ENCODE measurements around the gene NEDD8.

Gene NEDD8

DNA sequence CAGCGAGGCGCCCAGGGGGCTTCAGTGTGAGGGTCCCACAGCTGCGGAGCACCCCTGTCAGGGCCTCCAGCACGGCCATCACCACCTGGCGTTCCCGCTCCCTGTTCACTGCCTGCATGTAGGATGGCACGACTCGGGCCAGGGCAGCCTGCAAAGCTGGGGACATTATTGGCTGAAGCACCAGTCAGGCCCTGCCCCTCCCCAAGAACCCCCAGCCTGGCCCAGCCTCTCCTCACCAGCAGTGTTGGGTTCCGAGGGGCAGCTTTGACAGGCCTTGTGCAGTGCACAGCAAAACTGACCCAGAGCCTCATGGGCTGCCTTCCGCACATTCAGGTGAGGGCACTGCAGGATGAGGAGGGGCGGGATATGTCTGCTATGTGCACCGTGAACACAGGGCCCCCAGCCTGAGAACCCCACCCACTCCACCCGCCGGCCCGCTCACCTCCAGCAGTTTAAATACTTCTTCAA lies 49.1 kb downstream of the NEDD8 start:
- Histone ChIP-seq H3K27ac (ENCODE audit: low read depth, low read length) (no peak overlapping the region), H3K27me3 (ENCODE audit: control insufficient read depth, insufficient read depth, low read length) (no peaks in the 10 kb centered on the region), H3K9ac (ENCODE audit: low read length) (no peak overlapping the region), H3K4me3 (ENCODE audit: low read depth, low read length) (no peak overlapping the region), H3K4me1 (ENCODE audit: control insufficient read depth, insufficient read depth, low read length) (peaks cover 5% of the 10 kb centered on the region; the same call in 1 of the 2 replicates), H3K36me3 (ENCODE audit: control insufficient read depth, insufficient read depth, low read length) (peaks cover 97% of the 10 kb centered on the region), H3K9me3 (ENCODE audit: control insufficient read depth, insufficient read depth, low read depth, low read length) (no peaks in the 10 kb centered on the region)

DNA sequence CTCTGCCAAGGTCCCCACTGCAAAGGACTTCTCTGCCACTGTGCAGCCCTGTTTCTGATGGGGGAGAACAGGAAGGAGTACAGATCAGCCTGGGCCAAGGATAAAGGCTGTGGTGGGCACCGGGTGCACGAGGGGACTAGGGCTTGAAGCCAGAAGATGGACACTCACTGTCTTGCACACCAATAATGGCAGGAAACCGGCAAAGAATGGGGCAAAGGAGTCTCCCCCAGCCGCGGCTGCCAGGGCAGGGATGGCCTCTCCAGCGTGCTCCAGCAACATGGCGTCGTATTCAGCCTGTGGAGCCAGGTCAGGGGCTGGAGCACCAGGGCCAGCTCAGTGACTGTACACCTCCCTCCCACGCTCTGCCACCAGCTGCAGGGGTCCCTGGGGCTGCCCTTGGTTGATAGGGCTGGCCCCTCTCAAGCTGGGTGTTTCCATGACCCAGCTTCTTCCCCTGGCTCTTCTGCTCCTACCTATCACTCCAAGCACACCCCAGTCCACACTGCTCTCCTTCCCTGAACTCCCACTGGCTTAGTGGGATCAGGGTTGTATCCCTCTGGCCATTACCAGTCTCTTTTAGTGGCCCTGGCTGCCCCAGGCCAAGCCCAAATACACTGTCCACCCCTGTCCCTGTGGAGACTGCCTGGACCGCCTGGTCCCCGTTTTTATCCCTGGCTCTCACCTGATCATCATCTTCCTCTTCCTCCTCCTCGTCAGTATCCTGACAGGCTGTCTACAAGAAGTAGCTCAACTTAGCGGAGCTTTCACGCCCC lies 49.9 kb downstream of the NEDD8 start:
- Histone ChIP-seq H3K27ac (ENCODE audit: low read depth, low read length) (no peak overlapping the region), H3K4me3 (ENCODE audit: low read depth, low read length) (no peak overlapping the region), H3K9ac (ENCODE audit: low read length) (no peak overlapping the region), H3K9me3 (ENCODE audit: control insufficient read depth, insufficient read depth, low read depth, low read length) (no peaks in the 10 kb centered on the region), H3K4me1 (ENCODE audit: control insufficient read depth, insufficient read depth, low read length) (no peaks in the 10 kb centered on the region), H3K36me3 (ENCODE audit: control insufficient read depth, insufficient read depth, low read length) (peaks cover 100% of the 10 kb centered on the region), H3K27me3 (ENCODE audit: control insufficient read depth, insufficient read depth, low read length) (no peaks in the 10 kb centered on the region)

DNA sequence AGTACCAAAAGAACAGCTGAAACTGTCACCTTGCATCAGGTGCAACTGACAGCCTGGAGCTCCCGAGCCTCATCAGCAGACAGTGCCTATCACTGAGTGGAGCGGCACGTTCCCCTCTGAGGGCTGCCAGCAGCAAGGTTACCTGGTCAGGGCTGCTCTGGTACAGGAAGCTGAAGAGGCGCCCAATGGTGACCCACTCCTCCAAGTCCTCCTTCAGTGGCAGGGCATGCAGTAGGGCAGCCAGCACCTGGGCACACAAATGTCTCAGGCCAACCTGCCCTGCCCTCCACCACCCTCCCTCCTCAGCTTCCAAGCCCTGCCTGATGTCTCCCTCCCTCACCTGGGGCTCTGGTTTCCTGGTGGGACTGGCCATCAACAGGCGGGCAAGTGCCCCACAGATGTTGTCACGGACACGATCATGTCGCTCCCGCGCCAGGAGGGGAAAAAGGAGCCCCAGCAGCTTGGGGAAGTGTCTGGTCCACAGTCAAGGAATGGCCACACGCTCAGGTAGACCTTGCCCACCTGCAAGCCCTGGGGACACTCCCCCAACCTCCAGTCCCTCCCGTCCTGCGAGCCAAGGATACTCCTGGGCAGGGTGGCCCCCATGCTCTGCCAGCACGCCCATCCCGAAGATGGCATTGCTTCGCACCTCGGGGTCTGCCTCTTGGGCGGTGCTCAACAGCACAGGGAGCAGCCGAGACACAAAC lies 50.6 kb downstream of the NEDD8 start:
- H3K36me3 ChIP-seq (ENCODE audit: control insufficient read depth, insufficient read depth, low read length) = peaks cover 100% of the 10 kb centered on the region
- H3K27me3 ChIP-seq (ENCODE audit: control insufficient read depth, insufficient read depth, low read length) = no peaks in the 10 kb centered on the region
- no peak overlapping the region for H3K9ac ChIP-seq (ENCODE audit: low read length)
- H3K9me3 ChIP-seq (ENCODE audit: control insufficient read depth, insufficient read depth, low read depth, low read length) = no peaks in the 10 kb centered on the region
- H3K4me3 ChIP-seq (ENCODE audit: low read depth, low read length) = no peak overlapping the region
- H3K27ac ChIP-seq (ENCODE audit: low read depth, low read length) = no peak overlapping the region
- H3K4me1 ChIP-seq (ENCODE audit: control insufficient read depth, insufficient read depth, low read length) = no peaks in the 10 kb centered on the region

DNA sequence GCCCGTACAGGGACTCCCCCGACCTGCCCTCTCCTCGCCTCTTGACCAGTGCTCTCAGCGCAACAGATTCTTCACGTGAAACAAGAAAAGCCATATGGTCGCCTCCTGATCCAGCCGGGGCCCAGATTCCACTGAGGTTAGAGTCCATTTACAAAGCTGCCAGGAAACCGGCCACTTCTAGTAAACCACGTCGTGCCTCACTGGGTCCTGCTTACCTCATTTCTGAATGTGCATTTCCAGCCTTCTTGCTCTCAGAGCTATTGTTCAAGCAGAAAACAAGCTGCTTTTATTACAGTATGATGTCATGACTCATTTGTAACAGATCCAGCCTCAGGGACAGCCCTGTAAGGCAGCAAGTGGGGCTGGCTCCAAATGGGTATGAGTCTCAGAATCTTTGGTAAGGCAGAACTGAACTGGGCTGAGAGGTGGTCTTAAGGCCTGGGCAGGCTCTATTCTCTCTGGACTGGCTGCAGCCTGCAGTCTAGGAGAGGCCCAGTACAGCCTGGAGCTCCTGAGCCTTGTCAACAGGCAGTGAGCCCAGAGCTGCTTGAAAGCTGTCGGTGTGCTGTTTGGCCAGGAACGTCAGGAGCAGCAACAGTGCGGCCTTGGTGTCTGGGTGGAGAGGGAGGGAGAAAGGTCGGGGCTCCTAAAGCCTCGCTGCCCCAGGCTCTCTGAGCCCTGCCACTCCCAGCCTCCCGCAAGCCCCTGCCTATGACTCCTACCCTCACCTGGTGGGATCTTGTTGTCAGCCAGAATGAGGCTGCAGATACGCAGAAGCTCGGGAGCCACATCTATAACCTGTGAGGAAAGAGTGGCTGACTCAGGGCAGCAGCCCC lies 52.0 kb downstream of the NEDD8 start:
- H3K27ac ChIP-seq (ENCODE audit: low read depth, low read length) = no peak overlapping the region
- H3K4me3 ChIP-seq (ENCODE audit: low read depth, low read length) = no peak overlapping the region
- H3K9ac ChIP-seq (ENCODE audit: low read length) = no peak overlapping the region
- no peaks in the 10 kb centered on the region for H3K27me3 ChIP-seq (ENCODE audit: control insufficient read depth, insufficient read depth, low read length)
- no peaks in the 10 kb centered on the region for H3K4me1 ChIP-seq (ENCODE audit: control insufficient read depth, insufficient read depth, low read length)
- H3K36me3 ChIP-seq (ENCODE audit: control insufficient read depth, insufficient read depth, low read length) = peaks cover 92% of the 10 kb centered on the region
- no peaks in the 10 kb centered on the region for H3K9me3 ChIP-seq (ENCODE audit: control insufficient read depth, insufficient read depth, low read depth, low read length)

DNA sequence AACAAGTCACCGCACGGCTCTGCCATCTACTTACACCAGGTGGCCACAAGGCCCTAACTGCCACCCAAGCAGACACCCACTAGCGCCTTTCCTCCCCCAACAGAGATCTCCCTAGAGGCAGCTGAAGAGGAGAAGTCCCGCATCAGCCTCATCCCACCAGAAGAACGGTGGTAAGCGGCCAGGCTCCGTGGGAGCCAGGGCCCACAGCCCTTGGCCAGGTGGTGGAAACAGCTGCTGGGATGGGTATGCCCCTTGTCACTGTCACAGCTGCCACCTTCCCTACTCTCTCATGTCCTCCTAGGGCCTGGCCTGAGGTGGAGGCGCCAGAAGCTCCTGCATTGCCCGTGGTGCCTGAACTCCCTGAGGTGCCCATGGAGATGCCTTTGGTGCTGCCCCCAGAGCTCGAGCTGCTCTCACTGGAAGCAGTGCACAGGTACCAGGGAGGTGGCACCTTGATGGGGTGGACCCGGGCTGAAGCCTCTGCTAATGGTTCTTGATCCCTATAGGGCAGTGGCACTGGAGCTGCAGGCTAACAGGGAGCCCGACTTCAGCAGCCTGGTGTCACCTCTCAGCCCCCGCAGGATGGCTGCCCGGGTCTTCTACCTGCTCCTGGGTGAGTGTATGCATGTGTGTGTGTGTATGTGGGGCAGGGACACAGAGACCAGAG lies 52.7 kb downstream of the NEDD8 start:
- Histone ChIP-seq H3K27me3 (ENCODE audit: control insufficient read depth, insufficient read depth, low read length) (no peaks in the 10 kb centered on the region), H3K4me3 (ENCODE audit: low read depth, low read length) (no peak overlapping the region), H3K4me1 (ENCODE audit: control insufficient read depth, insufficient read depth, low read length) (no peaks in the 10 kb centered on the region), H3K9ac (ENCODE audit: low read length) (no peak overlapping the region), H3K36me3 (ENCODE audit: control insufficient read depth, insufficient read depth, low read length) (peaks cover 91% of the 10 kb centered on the region), H3K9me3 (ENCODE audit: control insufficient read depth, insufficient read depth, low read depth, low read length) (no peaks in the 10 kb centered on the region), H3K27ac (ENCODE audit: low read depth, low read length) (no peak overlapping the region)

- H3K36me3 ChIP-seq (ENCODE audit: control insufficient read depth, insufficient read depth, low read length) = peaks cover 84% of the 10 kb centered on the region
Observed at GRCh38 chr14:24178399-24179178, 53.6 kb downstream of the NEDD8 start.

GRCh38 chr14:24177891-24178290 lies 54.3 kb downstream of the NEDD8 start:
- Histone ChIP-seq H3K9ac (ENCODE audit: low read length) (no peak overlapping the region), H3K4me1 (ENCODE audit: control insufficient read depth, insufficient read depth, low read length) (no peaks in the 10 kb centered on the region), H3K9me3 (ENCODE audit: control insufficient read depth, insufficient read depth, low read depth, low read length) (no peaks in the 10 kb centered on the region), H3K36me3 (ENCODE audit: control insufficient read depth, insufficient read depth, low read length) (peaks cover 83% of the 10 kb centered on the region), H3K27ac (ENCODE audit: low read depth, low read length) (no peak overlapping the region), H3K4me3 (ENCODE audit: low read depth, low read length) (no peak overlapping the region), H3K27me3 (ENCODE audit: control insufficient read depth, insufficient read depth, low read length) (no peaks in the 10 kb centered on the region)

More at GRCh38 chr14:24178399-24179178, 53.6 kb downstream of the NEDD8 start:
- H3K9ac ChIP-seq (ENCODE audit: low read length) = no peak overlapping the region
- no peak overlapping the region for H3K27ac ChIP-seq (ENCODE audit: low read depth, low read length)
- no peaks in the 10 kb centered on the region for H3K27me3 ChIP-seq (ENCODE audit: control insufficient read depth, insufficient read depth, low read length)
- H3K9me3 ChIP-seq (ENCODE audit: control insufficient read depth, insufficient read depth, low read depth, low read length) = no peaks in the 10 kb centered on the region
- H3K4me3 ChIP-seq (ENCODE audit: low read depth, low read length) = no peak overlapping the region
- H3K4me1 ChIP-seq (ENCODE audit: control insufficient read depth, insufficient read depth, low read length) = no peaks in the 10 kb centered on the region

GRCh38 chr14:24177041-24177825 lies 54.9 kb downstream of the NEDD8 start:
- Histone ChIP-seq H3K27me3 (ENCODE audit: control insufficient read depth, insufficient read depth, low read length) (no peaks in the 10 kb centered on the region), H3K9me3 (ENCODE audit: control insufficient read depth, insufficient read depth, low read depth, low read length) (no peaks in the 10 kb centered on the region), H3K4me1 (ENCODE audit: control insufficient read depth, insufficient read depth, low read length) (peaks cover 5% of the 10 kb centered on the region), H3K4me3 (ENCODE audit: low read depth, low read length) (no peak overlapping the region), H3K36me3 (ENCODE audit: control insufficient read depth, insufficient read depth, low read length) (peaks cover 76% of the 10 kb centered on the region), H3K27ac (ENCODE audit: low read depth, low read length) (no peak overlapping the region), H3K9ac (ENCODE audit: low read length) (no peak overlapping the region)

DNA sequence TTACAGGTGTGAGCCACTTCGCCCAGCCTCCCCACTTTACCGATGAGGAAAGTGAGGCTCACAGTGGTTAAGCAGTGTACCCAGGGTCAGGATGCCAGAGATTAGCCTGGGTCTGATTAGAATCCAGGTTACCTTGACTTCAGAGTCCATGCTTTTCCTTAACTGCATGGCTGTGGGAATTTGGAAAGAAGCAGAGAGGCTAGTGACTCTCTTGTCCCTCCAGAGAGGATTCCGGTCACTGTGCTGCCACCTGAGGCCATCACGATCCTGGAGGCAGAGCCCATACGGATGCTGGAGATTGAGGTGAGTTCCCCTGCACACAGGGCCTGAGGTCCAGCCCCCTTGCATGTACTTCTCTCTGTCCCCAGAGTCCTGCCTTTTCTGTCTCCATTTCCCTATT lies 55.6 kb downstream of the NEDD8 start:
- H3K9me3 ChIP-seq (ENCODE audit: control insufficient read depth, insufficient read depth, low read depth, low read length) = no peaks in the 10 kb centered on the region
- peaks cover 70% of the 10 kb centered on the region for H3K36me3 ChIP-seq (ENCODE audit: control insufficient read depth, insufficient read depth, low read length)
- H3K4me1 ChIP-seq (ENCODE audit: control insufficient read depth, insufficient read depth, low read length) = peaks cover 8% of the 10 kb centered on the region
- no peak overlapping the region for H3K9ac ChIP-seq (ENCODE audit: low read length)
- no peaks in the 10 kb centered on the region for H3K27me3 ChIP-seq (ENCODE audit: control insufficient read depth, insufficient read depth, low read length)
- no peak overlapping the region for H3K4me3 ChIP-seq (ENCODE audit: low read depth, low read length)
- no peak overlapping the region for H3K27ac ChIP-seq (ENCODE audit: low read depth, low read length)
